ENCODE data around the gene DAND5.

GRCh38 chr19:13001166-13001501, 31.8 kb downstream of the DAND5 start:
- TF ChIP-seq, protein P1, sequence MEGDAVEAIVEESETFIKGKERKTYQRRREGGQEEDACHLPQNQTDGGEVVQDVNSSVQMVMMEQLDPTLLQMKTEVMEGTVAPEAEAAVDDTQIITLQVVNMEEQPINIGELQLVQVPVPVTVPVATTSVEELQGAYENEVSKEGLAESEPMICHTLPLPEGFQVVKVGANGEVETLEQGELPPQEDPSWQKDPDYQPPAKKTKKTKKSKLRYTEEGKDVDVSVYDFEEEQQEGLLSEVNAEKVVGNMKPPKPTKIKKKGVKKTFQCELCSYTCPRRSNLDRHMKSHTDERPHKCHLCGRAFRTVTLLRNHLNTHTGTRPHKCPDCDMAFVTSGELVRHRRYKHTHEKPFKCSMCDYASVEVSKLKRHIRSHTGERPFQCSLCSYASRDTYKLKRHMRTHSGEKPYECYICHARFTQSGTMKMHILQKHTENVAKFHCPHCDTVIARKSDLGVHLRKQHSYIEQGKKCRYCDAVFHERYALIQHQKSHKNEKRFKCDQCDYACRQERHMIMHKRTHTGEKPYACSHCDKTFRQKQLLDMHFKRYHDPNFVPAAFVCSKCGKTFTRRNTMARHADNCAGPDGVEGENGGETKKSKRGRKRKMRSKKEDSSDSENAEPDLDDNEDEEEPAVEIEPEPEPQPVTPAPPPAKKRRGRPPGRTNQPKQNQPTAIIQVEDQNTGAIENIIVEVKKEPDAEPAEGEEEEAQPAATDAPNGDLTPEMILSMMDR (IDR thresholded peaks at IDR 0.05) = no peak
- TF ChIP-seq POLR2A (IDR thresholded peaks at IDR 0.05) (no peak), POLR2AphosphoS5 (IDR thresholded peaks at IDR 0.05) (no peak)
